SK-N-MC (cell line): Measurements from ENCODE around the gene CLOCK.

Experiments
- FOXP2 ChIP-seq: optimal IDR thresholded peaks from 2 replicates; pipeline ENCODE3; 2011; ENCODE audit warnings: mild to moderate bottlenecking, moderate library complexity; ENCODE audit not compliant: insufficient read depth; ENCODE audit errors: extremely low read length, control extremely low read depth
- POLR2AphosphoS5 ChIP-seq: IDR thresholded peaks from 2 replicates; pipeline ENCODE4 v1.6.1; 2012; ENCODE audit warnings: mild to moderate bottlenecking, low read depth, low read length, borderline replicate concordance

- TF ChIP-seq FOXP2: no peak
- no peak for TF ChIP-seq POLR2AphosphoS5
Measured at GRCh38 chr4:55545151-55545550, 1.6 kb downstream of the CLOCK start.
